OCI-LY1 (cell line): ENCODE measurements around the gene RNF166.

Source experiments
- EZH2 ChIP-seq: fragments of 200-600 bp; sonication (generic), shearing (Covaris generic); IDR thresholded peaks from 2 replicates; pipeline ENCODE4 v1.8.0; 2017; ENCODE audit warnings: borderline replicate concordance, mixed run types, mild to moderate bottlenecking, antibody characterized with exemption, low read length, moderate library complexity, mixed read lengths
- TF ChIP-seq, protein P1 (sequence below): fragments of 200-600 bp; sonication (generic), shearing (Covaris generic); IDR thresholded peaks from 2 replicates; pipeline ENCODE4 v1.5.1; 2017; ENCODE audit warnings: mild to moderate bottlenecking, antibody characterized with exemption, low read length, moderate library complexity, mixed read lengths

- no peak for TF ChIP-seq EZH2
- TF ChIP-seq, protein P1, sequence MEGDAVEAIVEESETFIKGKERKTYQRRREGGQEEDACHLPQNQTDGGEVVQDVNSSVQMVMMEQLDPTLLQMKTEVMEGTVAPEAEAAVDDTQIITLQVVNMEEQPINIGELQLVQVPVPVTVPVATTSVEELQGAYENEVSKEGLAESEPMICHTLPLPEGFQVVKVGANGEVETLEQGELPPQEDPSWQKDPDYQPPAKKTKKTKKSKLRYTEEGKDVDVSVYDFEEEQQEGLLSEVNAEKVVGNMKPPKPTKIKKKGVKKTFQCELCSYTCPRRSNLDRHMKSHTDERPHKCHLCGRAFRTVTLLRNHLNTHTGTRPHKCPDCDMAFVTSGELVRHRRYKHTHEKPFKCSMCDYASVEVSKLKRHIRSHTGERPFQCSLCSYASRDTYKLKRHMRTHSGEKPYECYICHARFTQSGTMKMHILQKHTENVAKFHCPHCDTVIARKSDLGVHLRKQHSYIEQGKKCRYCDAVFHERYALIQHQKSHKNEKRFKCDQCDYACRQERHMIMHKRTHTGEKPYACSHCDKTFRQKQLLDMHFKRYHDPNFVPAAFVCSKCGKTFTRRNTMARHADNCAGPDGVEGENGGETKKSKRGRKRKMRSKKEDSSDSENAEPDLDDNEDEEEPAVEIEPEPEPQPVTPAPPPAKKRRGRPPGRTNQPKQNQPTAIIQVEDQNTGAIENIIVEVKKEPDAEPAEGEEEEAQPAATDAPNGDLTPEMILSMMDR: no peak
Observed at GRCh38 chr16:88740727-88741055, 34.5 kb upstream of the RNF166 start.
